ACC112 (cell line): ENCODE results near the gene POU2AF2.

Source experiments
- H2AFZ ChIP-seq: fragments of 200-600 bp; sonication (generic); one replicate; pipeline ENCODE4 v1.6.0; 2017; ENCODE audit warnings: antibody characterized with exemption, low read length; ENCODE audit not compliant: unreplicated experiment
- H3K27ac ChIP-seq: fragments of 200-600 bp; sonication (generic); 2 replicates; pipeline ENCODE4 v1.5.1; 2014; ENCODE audit warnings: low read depth, mild to moderate bottlenecking, antibody characterized with exemption, low read length, moderate library complexity
- H3K27me3 ChIP-seq: fragments of 200-600 bp; sonication (generic); 2 replicates; pipeline ENCODE4 v1.6.1; 2014; ENCODE audit warnings: mild to moderate bottlenecking, antibody characterized with exemption, low read length, moderate library complexity, mixed read lengths; ENCODE audit not compliant: insufficient read depth
- H3K36me3 ChIP-seq: fragments of 200-600 bp; sonication (generic); 2 replicates; pipeline ENCODE4 v1.6.1; 2016; ENCODE audit warnings: mild to moderate bottlenecking, antibody characterized with exemption, low read length, moderate library complexity, mixed read lengths; ENCODE audit not compliant: insufficient read depth
- H3K4me1 ChIP-seq: fragments of 200-600 bp; sonication (generic); one replicate; pipeline ENCODE4 v1.6.1; 2016; ENCODE audit warnings: low read length, mixed read lengths; ENCODE audit not compliant: insufficient read depth, unreplicated experiment, control insufficient read depth
- H3K4me3 ChIP-seq: fragments of 200-600 bp; sonication (generic); 2 replicates; pipeline ENCODE4 v1.5.1; 2014; ENCODE audit warnings: mild to moderate bottlenecking, low read depth, low read length
- H3K79me2 ChIP-seq: fragments of 200-600 bp; sonication (generic); one replicate; pipeline ENCODE4 v1.6.0; 2016; ENCODE audit warnings: low read length; ENCODE audit not compliant: control insufficient read depth, unreplicated experiment, insufficient read depth

Gene POU2AF2

GRCh38 chr11:111331711-111332479 is 86.4 kb downstream of the POU2AF2 start:
- H3K79me2 ChIP-seq: no peaks in the 10 kb centered on the region

GRCh38 chr11:111334532-111335502 is 89.3 kb downstream of the POU2AF2 start:
- Histone ChIP-seq H3K4me3 (no peak overlapping the region), H3K4me1 (peaks cover 11% of the 10 kb centered on the region), H3K27ac (no peak overlapping the region), H3K27me3 (no peaks in the 10 kb centered on the region), H3K79me2 (no peaks in the 10 kb centered on the region), H2AFZ (no peak overlapping the region), H3K36me3 (no peaks in the 10 kb centered on the region)

More at GRCh38 chr11:111331711-111332479, 86.4 kb downstream of the POU2AF2 start:
- H3K4me1 ChIP-seq: peaks cover 11% of the 10 kb centered on the region
- H3K27ac ChIP-seq: no peak overlapping the region
- no peaks in the 10 kb centered on the region for H3K27me3 ChIP-seq
- H2AFZ ChIP-seq: no peak overlapping the region
- H3K36me3 ChIP-seq: no peaks in the 10 kb centered on the region
- no peak overlapping the region for H3K4me3 ChIP-seq

GRCh38 chr11:111335549-111335948 is 90.0 kb downstream of the POU2AF2 start:
- H3K27me3 ChIP-seq: no peaks in the 10 kb centered on the region
- no peak overlapping the region for H2AFZ ChIP-seq
- H3K4me1 ChIP-seq: peaks cover 11% of the 10 kb centered on the region
- H3K27ac ChIP-seq: no peak overlapping the region
- no peak overlapping the region for H3K4me3 ChIP-seq
- no peaks in the 10 kb centered on the region for H3K79me2 ChIP-seq
- no peaks in the 10 kb centered on the region for H3K36me3 ChIP-seq
